Right renal pelvis (tissue), 4 donors: ENCODE measurements around the gene PPIE. TPM values are rescaled to one million over a fixed set of nuclear protein-coding genes. Genes with fewer than 3 reads are reported as not detected.
"Not testable (repeated sequence)": the region's sequence is repeated elsewhere in the genome, so short reads cannot be mapped to it uniquely, and the experiment has no call there.

Experiments used
- DNase-seq, 4 donors: peaks; one replicate each; pipeline ENCODE4 v3.0.0-alpha.2; 2013; ENCODE audit warnings: low read depth in 4 of 4, low spot score in 3 of 4, missing footprints in 1 of 4
- polyA plus RNA-seq, 4 donors: library from polyadenylated mRNA; unstranded; fragments of 120-200 nt; gene quantifications; one replicate each; pipeline ENCODE4 v1.2.1, GENCODE V29; 2013; ENCODE audit not compliant: insufficient read length in 4 of 4

Gene PPIE
- polyA plus RNA-seq, 4 donors = 61.8 to 72.9 (median 70.7) TPM

DNA sequence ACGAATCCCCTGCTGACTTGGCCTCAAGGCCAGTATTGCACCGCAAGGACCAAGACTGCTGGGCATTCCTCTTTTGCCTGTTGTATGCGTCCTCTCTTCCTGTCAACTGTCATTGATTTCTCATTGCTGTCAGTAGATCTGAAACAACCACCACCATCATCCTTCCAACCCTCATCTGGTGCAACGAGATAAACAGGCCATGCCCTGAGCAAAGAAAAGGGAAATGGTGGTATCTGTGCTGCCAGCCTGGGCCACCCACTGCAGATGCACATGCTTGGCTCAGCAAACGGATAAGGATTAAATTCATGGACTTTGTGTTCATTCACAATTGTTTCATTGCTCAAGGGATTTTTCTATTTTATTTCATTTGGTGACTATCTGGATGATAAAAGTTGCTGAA, 18.8 kb downstream of the PPIE start:
- no peak for DNase-seq

DNA sequence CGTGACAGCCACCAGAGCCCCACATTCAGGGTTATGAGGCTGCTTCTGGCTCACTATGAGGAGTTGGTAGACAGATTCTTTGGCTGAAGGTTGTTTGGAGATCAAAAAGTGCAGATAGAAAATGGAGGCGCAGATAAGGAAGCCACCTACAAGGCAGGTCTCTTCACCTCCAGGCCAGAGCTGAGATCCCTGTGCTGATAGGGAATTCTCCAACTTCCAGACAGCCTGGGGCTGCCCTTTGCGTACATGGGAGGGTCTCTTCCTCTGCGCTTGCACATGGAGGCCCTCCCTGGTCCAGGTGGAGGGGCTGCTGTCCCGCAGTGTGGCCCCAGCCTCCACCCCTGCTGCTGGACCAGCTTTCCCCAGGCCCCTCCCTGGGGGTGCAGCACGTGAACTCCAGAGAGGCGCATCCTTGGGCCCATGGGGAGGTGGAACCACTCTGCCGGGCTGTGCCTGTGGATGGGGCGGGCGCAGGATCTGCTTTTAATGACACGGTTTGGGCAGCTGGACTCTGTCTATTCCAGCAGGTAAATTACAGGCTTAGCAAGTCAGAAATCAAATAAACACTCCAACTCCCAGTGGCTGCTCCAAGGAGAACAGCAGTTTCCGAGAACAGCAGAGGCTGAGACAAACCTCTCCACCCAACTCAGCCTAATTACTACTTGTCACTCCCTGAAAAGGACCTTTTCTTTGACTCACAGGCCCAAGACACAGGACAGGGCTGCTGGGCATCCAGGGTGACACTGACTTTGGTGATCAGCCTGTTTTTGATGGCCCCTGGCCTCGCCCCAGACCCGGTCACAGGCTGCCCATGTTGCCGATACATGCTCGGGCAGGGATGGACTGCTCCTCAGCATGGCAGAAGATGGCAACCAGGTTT, 20.1 kb downstream of the PPIE start:
- DNase-seq = no peak

DNA sequence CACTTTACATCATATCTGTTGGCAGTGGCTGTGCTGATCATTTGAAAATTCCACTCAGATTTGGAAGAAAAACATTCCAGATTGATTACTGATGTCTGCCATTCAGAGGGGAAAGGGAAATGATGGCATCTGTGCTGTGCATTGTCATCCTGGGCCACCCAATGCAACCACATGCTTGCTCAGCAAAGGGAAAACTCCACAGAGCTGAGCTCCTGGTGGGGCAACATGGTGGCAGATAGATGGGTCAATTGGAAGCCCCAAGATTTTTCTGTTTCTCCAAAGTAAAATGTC, 20.7 kb downstream of the PPIE start:
- no peak for DNase-seq

DNA sequence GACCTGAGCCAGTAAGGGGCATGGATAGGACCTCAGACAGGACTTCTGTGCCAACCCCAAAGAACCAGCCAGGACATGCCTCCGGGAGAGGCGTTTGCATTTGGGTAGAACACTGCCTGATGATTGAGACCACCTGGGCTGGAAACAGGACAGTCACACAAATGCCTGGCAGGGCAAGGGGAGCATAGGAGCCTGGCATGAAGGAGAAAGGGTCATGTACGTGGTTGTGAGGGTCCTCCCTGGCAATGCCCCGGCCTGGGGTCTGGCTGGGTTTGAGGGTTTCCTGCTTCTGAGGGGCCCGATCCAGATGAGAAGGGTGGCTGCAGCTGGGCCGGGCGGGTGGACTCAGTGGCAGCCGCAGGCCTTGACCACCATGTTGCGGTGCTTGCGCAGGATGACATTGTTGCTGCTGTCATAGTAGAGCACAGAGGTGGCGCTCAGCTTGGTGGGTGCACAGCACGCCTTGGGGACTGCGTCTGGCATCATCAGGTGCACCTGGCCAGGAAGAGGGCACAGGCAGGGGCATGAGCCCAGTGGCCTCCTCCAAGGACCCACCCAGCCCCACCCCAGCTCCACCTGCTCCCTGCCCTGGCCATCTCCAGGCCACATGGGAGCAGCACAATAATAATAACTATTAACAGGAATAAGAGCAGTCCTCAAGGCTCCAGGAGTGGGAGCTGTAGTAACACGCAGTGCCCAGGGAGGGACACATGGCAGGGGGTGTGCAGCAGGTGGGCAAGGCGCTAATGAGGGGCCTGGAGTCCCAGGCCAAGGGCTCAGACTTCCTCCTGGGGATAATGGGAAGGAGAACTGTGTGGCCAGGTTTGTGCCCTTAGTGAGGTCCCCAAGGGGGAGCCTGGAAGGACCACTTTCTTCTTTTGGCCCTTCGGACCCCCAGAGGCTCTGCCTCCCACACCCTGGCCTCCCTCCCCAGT, 21.7 kb downstream of the PPIE start:
- DNase-seq = no peak

DNA sequence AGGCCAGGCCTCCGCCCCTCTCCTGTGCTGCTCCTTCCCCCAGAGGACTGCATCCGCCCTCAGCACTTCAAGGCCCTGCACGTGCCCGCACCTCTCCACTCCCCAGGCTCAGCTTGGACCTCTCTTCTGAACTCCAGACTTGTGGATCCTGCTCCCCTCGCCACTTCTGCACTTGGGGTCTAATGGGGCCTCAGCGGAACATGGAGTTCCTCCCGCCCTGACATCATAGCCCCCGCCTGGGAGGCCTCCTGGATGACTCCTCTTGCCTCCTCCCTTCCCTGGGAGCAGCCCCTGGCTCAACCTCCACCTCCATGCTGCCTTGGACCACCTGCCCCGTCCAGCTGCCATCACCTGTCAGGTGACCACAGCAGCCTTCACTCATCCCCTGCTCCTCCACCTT, 22.3 kb downstream of the PPIE start:
- no peak for DNase-seq

DNA sequence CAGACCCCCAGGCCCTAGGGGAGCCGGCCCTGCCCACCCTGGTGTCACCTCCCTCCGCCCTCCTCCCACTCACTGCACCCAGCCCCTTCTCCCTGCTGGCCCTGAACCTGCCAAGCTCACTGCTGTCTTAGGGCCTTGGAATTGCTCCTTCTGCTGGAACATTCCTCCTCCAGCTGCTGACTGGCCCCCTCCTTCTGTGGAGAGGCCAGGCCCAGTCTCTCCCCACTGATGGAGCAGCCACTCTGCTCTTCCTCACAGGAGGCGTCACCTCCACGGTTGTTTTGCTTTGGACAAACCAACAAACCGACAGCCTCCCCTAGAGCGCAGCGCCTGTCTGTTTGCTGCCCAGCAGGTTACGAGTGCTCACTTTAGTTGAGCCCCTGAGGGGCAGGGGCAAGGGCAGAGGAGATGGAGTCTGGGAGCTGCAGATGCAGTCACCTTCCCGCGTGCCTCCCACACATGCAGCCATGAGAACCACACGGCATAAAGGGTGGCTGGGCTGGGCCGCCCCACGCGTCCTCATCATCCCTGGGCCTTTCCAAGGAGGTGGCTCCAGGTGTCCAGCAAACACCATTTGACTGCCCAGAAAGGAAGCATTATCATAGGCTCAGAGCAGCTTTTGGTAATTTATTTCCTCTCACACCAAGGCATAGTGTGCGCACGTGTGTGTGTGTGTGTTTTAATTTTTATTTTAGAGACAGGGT, 23.0 kb downstream of the PPIE start:
- no peak for DNase-seq

DNA sequence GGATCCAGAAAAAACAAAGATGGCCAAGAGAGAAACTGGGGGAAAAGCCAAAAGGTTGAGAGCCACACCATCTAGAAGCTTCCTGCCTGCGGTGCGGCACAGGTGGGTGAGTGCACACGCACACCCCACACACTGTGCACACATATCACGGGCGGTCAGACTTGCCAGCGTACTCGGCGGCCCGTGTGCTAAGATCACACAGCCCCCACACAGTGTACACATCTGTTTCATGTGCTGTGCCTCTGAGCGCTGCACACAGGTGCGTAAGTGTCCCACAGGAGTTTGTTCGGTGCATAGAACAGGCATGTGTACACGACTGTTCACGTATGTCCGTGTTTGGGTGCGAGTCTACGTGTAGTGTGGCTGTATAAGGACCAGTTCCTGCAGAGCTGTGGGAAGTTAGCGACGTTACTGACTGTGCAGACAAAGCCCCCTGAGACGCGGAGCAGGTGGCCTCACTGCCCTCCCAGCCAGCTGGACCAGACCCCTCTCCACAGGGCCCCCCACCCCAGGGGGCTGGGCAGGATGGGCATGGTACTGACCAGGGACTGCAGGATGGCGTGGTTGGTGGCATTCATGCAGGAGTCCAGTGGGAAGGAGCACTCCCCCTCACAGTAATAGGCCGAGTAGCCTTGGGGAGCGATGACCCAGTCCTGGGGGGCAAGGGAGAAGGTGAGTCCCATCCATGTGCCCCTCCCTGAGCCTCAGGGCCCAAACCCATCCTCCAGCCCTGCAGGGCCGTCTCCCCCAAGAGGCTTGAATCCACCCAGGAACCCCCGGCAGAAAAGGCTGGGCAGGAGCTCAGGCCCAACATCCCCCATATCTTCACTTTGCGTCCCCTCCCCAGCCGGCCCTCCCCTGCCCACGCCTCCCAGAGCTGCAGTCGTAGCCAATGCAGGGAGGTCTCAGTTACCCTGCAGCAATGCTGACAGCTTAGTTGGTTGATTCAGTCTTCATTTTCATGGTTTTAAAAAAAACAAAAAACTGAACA, 24.2 kb downstream of the PPIE start:
- no peak for DNase-seq

DNA sequence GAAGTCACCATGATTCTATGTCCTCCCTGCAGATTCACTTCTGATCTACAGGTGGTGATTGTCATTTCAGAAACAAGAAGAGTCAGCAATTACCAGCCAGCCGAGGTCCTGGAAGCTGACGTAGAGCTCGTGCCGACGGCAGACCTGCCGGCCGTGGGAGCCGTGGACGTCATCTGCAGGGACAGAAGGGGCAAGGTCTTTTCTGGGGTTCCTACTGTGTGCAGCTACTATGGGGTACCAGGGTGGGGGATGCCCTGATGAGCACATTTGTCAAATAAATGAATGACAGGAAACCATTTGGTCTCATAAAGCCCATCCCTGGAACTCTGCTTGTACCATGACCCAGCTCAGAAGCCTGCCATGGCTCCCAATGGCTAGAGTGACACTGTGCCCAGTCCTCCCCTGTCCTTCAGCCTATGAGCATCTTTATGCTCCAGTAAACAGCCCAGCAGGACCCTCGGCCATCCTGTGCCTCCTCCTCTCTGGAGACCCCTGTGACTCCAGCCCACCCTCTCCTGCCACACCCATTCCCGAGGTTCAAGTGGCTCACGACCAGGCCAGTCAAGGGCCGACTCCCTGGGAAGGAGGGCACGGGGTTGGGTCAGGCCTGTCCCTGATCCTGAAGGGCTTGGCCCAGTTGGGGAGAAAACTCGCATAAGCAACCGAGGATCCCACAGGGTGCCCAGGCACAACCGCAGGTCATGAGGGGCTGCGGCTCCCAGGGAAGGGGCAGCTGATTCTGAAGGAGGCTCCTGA, 25.1 kb downstream of the PPIE start:
- DNase-seq = not testable (repeated sequence)

DNA sequence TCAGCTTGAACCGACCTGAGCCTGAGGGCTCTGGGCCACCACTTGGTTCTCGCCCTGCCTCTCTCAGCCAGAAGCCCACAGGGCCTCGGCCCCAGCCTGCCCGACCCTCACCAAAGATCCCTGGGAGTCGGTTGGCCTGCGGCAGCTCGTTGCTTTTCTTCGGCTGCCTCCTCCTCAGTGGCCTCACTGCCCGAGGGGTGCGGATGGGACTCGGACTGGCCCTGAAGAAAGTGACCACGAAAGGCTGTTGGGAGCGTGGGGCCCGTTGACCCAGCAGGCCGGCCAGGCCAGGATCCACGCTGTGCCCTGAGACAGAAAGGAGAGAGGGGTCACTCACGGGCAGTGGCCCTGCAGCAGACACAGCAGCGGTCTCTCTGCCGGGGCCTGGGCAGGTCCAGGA, 25.8 kb downstream of the PPIE start:
- DNase-seq = not testable (repeated sequence)

DNA sequence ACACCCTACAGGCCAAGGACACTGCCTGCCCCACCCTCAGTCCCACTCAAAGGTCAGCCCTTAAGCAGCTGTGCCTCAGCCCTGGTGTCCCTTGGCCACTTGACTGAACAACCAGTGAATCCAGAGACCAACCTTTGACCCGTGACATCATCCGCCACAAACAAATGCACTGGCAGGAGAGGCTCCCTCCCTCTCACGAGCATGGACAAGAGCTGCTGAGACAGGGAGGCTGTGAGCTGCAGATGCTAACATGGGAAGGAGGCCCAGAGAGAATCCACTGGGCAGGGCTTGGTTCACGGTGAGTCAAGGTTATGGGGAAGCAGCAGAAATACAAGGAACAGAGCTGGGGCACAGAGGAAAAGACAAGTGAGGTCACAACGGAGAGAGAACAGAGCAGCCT, 27.8 kb downstream of the PPIE start:
- not testable (repeated sequence) for DNase-seq

DNA sequence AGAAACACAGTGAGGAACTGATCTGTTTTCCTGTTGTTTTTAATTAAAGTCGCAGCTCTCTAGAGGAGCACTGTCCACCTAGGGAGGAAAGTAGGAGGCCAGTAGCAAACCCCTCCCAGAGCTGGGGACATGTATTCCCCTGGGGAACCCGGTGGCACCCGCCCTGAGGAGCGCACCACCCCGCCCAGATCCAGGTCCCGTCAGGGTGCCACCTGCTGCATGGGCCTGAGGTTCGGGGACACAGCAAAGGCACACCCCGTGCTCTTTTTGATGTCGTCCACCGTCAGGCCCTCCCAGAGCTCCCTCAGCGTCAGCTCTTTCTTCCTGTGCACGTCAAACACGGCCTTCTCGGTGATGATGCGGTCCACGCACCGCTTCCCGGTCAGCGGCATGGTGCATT, 30.8 kb downstream of the PPIE start:
- not testable (repeated sequence) for DNase-seq

DNA sequence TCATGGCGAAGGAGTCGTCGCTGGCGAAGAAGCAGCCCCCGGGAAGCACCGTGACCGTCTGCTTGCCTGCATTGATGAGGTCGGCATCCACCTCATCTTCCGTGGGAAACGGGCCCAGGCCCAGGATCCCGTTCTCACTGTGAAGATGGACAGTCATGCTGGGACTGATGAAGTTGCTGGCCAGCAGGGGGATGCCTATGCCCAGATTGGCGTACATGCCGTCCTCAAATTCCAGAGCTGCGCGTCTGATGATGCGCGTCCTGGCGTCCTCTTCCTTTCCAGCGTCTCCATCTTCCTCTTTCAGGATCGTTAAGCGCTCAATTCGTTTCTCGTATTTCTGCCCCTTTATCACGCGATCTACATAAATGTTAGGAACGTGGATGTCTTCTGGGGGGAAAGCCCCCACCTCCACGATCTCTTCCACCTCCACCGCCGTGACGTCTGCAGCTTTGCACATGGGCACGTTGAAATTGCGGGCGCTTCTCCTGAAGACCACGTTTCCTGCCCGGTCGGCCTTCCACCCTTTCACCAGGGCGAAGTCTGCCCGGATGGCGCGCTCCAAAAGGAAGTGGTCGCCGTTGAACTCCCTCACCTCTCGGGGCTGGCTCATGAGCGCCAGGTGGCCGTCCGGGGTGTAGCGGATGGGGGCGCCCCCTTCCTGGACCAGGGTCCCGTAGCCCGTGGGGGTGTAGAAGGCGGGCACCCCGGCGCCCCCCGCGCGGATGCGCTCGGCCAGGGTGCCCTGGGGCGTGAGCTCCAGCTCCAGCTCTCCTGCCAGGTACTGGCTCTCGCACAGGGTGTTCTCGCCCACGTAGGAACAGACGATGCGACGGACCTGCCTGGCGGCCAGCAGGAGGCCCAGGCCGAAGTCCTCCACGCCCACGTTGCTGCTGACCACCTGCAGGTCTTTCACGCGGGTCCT, 31.7 kb downstream of the PPIE start:
- not testable (repeated sequence) for DNase-seq

DNA sequence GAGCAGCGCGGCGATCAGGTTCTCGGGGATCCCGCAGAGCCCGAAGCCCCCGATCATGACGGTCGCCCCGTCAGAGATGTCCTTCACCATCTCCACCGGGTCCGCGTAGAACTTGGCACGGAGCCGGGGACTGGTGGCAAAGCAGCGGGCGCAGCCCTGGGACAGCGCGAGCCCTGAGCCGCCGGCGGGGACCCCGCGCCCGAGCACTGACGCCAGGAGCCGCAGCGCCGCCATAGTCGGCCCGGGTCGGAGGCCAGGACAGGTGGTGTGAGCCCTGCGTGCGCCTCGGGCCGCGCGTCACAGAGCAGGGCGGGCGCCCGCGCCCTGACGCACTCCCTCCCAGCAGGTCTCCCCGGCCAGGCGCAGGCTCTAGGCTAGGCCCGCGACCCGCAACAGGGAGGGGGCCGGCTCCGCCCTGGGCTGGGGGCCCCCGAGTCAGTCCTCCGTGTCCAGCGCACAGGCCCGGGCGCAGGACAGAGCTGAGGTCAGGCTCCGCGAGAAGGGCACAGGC, 32.4 kb downstream of the PPIE start, which contains the start of gene OXCT2:
Gene OXCT2 (minus strand): TSS at position 327 of the 511 bp plus-strand sequence. CDS start 93 bp downstream, at position 234.
- not testable (repeated sequence) for DNase-seq

DNA sequence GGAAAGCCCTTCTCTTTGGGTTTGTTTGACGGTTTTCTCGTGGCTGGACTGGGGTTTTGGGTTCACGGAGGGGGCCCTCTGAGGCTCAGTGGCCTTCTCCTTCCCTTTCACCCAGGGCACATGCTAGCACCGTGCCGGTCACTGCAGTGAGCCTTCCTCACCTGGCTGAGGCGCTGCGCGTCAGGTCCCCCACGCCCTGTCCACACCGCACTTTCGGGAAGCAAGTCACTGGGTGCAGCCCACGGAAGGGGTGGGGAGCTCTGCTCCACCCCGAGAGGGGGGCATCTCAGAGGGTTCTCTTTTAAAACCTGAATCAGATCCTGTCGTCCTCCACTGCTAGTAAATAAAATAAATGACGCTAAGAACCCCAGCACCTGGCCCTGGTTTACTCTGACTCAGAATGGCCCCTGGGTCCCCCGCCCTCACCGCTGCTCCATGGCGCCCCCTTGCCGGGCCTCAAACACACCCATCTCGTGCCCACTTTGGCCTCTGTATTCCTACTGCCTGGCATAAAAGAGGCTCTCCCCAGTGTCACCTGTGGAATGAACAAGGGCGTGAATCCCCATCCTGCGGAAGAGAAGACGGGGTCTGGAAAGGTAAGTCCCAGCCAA, 34.8 kb downstream of the PPIE start:
- DNase-seq = not testable (repeated sequence)

DNA sequence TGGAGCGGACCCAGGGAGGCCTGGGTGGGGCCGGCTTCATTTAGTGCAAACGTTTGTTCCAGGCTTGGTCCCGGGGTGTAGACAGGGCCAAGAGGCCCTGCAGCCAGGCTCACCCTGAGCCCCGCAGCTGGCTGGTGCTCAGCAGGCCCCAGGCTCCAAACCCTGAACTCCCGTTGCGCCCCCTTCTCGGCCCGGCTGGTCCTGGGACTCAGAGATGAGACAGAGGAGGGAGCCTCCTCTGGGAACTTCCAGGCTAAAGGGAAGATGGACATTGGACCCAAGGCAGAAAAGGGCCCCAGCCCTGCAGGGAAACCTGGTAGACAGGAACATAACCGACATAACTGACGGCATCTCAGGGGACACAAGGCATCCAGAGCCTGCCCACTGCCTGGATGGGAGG, 36.5 kb downstream of the PPIE start:
- DNase-seq = not testable (repeated sequence)

DNA sequence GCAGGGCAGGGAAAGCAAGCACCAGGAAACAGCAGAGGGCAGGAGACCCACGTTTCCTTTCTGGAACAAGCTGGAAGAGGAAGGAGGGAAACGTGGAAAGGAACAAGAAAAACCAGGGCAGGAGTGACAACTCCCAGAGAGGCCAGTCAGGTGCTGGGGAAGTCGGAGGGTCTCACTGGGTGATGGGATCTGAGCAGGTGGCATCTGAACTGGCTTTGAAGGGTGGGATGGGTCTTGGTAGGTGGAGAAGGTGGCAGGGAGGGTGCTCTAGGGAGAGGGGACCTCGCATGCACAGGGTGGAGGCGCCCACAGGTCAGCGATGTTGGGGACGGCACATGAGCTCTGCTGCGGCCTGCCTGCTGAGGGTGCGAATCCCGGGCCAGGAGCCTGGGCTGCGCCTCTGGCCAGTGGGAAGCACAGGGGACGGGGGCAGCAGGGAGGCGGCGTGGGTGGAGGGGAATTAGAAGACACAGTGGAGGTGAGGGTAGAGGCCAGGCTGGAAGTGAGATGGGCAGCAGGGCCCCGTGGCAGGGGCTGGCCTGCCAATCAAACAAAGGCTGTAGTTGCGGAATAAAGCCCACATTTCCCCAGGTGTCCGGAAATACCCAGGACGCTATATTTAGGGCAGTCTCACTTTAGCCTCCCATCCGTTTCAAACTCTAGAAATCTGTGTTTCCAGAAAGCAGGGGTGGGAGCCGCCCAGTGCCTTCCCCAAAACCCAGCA, 37.2 kb downstream of the PPIE start:
- DNase-seq = not testable (repeated sequence)

DNA sequence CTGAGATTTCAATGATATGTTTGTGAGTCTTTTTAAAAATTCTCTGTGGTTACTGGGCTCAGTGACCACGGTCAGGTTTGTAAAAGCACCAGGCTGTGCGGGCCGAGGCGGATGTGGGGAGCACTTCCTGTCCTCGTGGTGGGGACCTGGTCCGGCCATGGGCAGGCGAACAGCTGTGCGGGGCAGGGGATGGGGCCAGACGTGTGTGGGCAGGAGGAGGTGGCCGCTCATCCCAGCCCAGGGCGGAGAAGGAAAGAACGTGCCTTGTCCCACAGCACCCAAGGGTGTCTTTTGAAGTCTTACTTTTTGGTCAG, 37.7 kb downstream of the PPIE start:
- no peak for DNase-seq
